ENCODE data around the gene MOSPD3. TPM values are rescaled to one million over a fixed set of nuclear protein-coding genes. Genes with fewer than 3 reads are reported as not detected.

The MOSPD3 gene
- total and polyA plus RNA-seq, 2 of the 13 experiments (the other 11 are each of a cell fraction or from before 2014, with no cell fraction given): 7.6 to 8.8 TPM

- TF ChIP-seq ZBTB44 (CRISPR knock-in tag; IDR thresholded peaks at IDR 0.05) (no peak; the same call in 1 of the 2 replicates), ZNF841 (CRISPR knock-in tag; IDR thresholded peaks at IDR 0.05; ENCODE audit: borderline replicate concordance) (peak; percentile 6; the same call in 1 of the 2 replicates), HMG20A (CRISPR knock-in tag; IDR thresholded peaks at IDR 0.05; ENCODE audit: borderline replicate concordance) (no peak; the same call in 1 of the 2 replicates), XBP1 (CRISPR knock-in tag; IDR thresholded peaks at IDR 0.05) (peak; percentile 26; the same call in 1 of the 2 replicates), SOX6 (IDR thresholded peaks at IDR 0.05) (no peak), SOX6 (CRISPR knock-in tag; IDR thresholded peaks at IDR 0.05) (0 out of 2 replicates have a peak, but pooled peaks have one; percentile 58), ZNF629 (CRISPR knock-in tag; conservative IDR thresholded peaks at IDR 0.05) (no peak), ISX (CRISPR knock-in tag; conservative IDR thresholded peaks at IDR 0.05) (no peak), GATAD1 (CRISPR knock-in tag; IDR thresholded peaks at IDR 0.05) (no peak), NFIB (CRISPR knock-in tag; IDR thresholded peaks at IDR 0.05; ENCODE audit: borderline replicate concordance) (no peak), ZNF12 (CRISPR knock-in tag; IDR thresholded peaks at IDR 0.05) (0 out of 2 replicates have a peak, but pooled peaks have one; percentile 15), SP1 (IDR thresholded peaks at IDR 0.05) (no peak), SP1 (CRISPR knock-in tag; IDR thresholded peaks at IDR 0.05) (peak; percentile 53; the same call in 1 of the 2 replicates), ZNF782 (CRISPR knock-in tag; IDR thresholded peaks at IDR 0.05; ENCODE audit: borderline replicate concordance) (0 out of 2 replicates have a peak, but pooled peaks have one; percentile 26), EP300 (IDR thresholded peaks at IDR 0.05; ENCODE audit: low read depth in 2 of 2, low read length in 2 of 2) (0 out of 4 replicates have a peak, but pooled peaks of 1 of the 2 experiments have one; percentile 30), EP300 (CRISPR knock-in tag; IDR thresholded peaks at IDR 0.05; ENCODE audit: borderline replicate concordance) (no peak), TCF7L2 (IDR thresholded peaks at IDR 0.05; ENCODE audit: low read depth, low read length) (no peak), GMEB2 (CRISPR knock-in tag; IDR thresholded peaks at IDR 0.05; ENCODE audit: low read depth) (no peak)
- TF ChIP-seq, protein P1, sequence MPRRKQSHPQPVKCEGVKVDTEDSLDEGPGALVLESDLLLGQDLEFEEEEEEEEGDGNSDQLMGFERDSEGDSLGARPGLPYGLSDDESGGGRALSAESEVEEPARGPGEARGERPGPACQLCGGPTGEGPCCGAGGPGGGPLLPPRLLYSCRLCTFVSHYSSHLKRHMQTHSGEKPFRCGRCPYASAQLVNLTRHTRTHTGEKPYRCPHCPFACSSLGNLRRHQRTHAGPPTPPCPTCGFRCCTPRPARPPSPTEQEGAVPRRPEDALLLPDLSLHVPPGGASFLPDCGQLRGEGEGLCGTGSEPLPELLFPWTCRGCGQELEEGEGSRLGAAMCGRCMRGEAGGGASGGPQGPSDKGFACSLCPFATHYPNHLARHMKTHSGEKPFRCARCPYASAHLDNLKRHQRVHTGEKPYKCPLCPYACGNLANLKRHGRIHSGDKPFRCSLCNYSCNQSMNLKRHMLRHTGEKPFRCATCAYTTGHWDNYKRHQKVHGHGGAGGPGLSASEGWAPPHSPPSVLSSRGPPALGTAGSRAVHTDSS (CRISPR knock-in tag; conservative IDR thresholded peaks at IDR 0.05): peak; percentile 88; the same call in 1 of the 2 replicates
- TF ChIP-seq, protein P2, sequence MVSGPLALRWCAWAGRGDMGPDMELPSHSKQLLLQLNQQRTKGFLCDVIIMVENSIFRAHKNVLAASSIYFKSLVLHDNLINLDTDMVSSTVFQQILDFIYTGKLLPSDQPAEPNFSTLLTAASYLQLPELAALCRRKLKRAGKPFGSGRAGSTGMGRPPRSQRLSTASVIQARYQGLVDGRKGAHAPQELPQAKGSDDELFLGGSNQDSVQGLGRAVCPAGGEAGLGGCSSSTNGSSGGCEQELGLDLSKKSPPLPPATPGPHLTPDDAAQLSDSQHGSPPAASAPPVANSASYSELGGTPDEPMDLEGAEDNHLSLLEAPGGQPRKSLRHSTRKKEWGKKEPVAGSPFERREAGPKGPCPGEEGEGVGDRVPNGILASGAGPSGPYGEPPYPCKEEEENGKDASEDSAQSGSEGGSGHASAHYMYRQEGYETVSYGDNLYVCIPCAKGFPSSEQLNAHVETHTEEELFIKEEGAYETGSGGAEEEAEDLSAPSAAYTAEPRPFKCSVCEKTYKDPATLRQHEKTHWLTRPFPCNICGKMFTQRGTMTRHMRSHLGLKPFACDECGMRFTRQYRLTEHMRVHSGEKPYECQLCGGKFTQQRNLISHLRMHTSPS (CRISPR knock-in tag; IDR thresholded peaks at IDR 0.05; ENCODE audit: low read depth): no peak
- TF ChIP-seq, protein P3, sequence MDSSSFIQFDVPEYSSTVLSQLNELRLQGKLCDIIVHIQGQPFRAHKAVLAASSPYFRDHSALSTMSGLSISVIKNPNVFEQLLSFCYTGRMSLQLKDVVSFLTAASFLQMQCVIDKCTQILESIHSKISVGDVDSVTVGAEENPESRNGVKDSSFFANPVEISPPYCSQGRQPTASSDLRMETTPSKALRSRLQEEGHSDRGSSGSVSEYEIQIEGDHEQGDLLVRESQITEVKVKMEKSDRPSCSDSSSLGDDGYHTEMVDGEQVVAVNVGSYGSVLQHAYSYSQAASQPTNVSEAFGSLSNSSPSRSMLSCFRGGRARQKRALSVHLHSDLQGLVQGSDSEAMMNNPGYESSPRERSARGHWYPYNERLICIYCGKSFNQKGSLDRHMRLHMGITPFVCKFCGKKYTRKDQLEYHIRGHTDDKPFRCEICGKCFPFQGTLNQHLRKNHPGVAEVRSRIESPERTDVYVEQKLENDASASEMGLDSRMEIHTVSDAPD (CRISPR knock-in tag; IDR thresholded peaks at IDR 0.05): peak; percentile 68
These were observed 43.2 kb upstream of the MOSPD3 start (continued) for GRCh38 chr7:100568896-100569844.
